ENCODE data around the gene MAP3K9. TPM values are rescaled to one million over a fixed set of nuclear protein-coding genes. Genes with fewer than 3 reads are reported as not detected.

Gene MAP3K9
- total RNA-seq, 1 donor from 2014 or later = 10.1 TPM

DNA sequence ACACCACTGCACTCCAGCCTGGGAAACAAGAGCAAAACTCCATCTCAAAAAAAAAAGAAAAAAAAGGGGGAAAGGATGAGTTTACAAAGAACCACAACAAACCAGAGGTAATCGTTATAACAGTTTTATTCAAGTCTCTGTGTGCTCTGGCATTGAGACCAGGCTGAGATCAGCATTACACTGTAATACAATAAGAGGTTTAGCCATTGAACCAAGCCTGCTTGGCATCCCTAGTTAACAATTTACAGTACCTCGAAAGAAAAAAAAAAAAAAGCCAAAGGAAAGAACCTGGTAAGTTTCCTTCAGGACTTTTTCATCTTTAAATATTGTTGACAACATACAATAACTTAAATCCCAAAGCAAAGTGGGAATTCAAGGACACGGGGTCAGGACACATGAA, 86.9 kb downstream of the MAP3K9 start:
- intact Hi-C loops (cut with micrococcal nuclease) = no loop called here

GRCh38 chr14:70721542-70721941, 87.8 kb downstream of the MAP3K9 start:
- TF ChIP-seq, protein P1, sequence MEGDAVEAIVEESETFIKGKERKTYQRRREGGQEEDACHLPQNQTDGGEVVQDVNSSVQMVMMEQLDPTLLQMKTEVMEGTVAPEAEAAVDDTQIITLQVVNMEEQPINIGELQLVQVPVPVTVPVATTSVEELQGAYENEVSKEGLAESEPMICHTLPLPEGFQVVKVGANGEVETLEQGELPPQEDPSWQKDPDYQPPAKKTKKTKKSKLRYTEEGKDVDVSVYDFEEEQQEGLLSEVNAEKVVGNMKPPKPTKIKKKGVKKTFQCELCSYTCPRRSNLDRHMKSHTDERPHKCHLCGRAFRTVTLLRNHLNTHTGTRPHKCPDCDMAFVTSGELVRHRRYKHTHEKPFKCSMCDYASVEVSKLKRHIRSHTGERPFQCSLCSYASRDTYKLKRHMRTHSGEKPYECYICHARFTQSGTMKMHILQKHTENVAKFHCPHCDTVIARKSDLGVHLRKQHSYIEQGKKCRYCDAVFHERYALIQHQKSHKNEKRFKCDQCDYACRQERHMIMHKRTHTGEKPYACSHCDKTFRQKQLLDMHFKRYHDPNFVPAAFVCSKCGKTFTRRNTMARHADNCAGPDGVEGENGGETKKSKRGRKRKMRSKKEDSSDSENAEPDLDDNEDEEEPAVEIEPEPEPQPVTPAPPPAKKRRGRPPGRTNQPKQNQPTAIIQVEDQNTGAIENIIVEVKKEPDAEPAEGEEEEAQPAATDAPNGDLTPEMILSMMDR (IDR thresholded peaks at IDR 0.05) = no peak
- Mint-ChIP-seq H3K9me3 (no peaks in the 10 kb centered on the region), H3K36me3 (ENCODE audit: low read depth) (no peaks in the 10 kb centered on the region), H3K27ac (no peak overlapping the region), H3K4me3 (no peak overlapping the region), H3K4me1 (peaks cover 4% of the 10 kb centered on the region), H3K27me3 (no peaks in the 10 kb centered on the region)
- DNase-seq (no peak), ATAC-seq (ENCODE audit: low read depth) (no peak)
- intact Hi-C loops (cut with micrococcal nuclease) = no loop called here
- POLR2A ChIA-PET = interaction anchor here (1.2 kb wide), 1 partner anchor 88 kb away, joined by 3 read pairs; the partner anchor contains the start of gene MAP3K9
- CTCF ChIA-PET = interaction anchor here (0.9 kb wide), 1 partner anchor 9 kb away, joined by 3 read pairs; no protein-coding TSS in a partner anchor

More for the DNA sequence above, 86.9 kb downstream of the MAP3K9 start:
- DNase-seq (no peak), ATAC-seq (ENCODE audit: low read depth) (no peak)
- no peaks in the 10 kb centered on the region for H3K9me3 Mint-ChIP-seq
- ChIA-PET POLR2A (no interaction called here), CTCF (interaction anchor here (0.8 to 0.9 kb wide), 2 partner anchors 9 to 96 kb away, joined by 3 read pairs; no protein-coding TSS in a partner anchor)
- H3K36me3 Mint-ChIP-seq (ENCODE audit: low read depth) = no peaks in the 10 kb centered on the region
- TF ChIP-seq, protein P1 (IDR thresholded peaks at IDR 0.05) = no peak
- H3K27me3 Mint-ChIP-seq = no peaks in the 10 kb centered on the region
- no peak overlapping the region for H3K4me3 Mint-ChIP-seq
- no peak overlapping the region for H3K27ac Mint-ChIP-seq
- H3K4me1 Mint-ChIP-seq = peaks cover 13% of the 10 kb centered on the region

- ChIA-PET POLR2A (no interaction called here), CTCF (interaction anchor here (2.2 kb wide), 1 partner anchor 99 kb away, joined by 6 read pairs; no protein-coding TSS in a partner anchor)
- ATAC-seq (ENCODE audit: low read depth) (no peak), DNase-seq (no peak)
- intact Hi-C loops (cut with micrococcal nuclease) = loop anchor here (10.0 kb wide), 1 partner anchor 304 kb away; the partner anchor contains the start of gene SYNJ2BP
- Mint-ChIP-seq H3K27me3 (no peaks in the 10 kb centered on the region), H3K27ac (no peak overlapping the region), H3K36me3 (ENCODE audit: low read depth) (no peaks in the 10 kb centered on the region), H3K4me1 (peaks cover 6% of the 10 kb centered on the region), H3K9me3 (no peaks in the 10 kb centered on the region), H3K4me3 (no peak overlapping the region)
- TF ChIP-seq, protein P1 (IDR thresholded peaks at IDR 0.05) = no peak
These were observed 90.8 kb downstream of the MAP3K9 start for GRCh38 chr14:70718383-70719118.

GRCh38 chr14:70716958-70717357, 92.4 kb downstream of the MAP3K9 start:
- H3K4me3 Mint-ChIP-seq = no peak overlapping the region
- ChIA-PET CTCF (interaction anchor here (9.9 kb wide), 1 partner anchor 94 kb away, joined by 124 read pairs; no protein-coding TSS in a partner anchor), POLR2A (no interaction called here)
- H3K27me3 Mint-ChIP-seq = no peaks in the 10 kb centered on the region
- intact Hi-C loops (cut with micrococcal nuclease) = loop anchor here (10.0 kb wide), 1 partner anchor 302 kb away; the partner anchor contains the start of gene SYNJ2BP
- DNase-seq = no peak
- no peak overlapping the region for H3K27ac Mint-ChIP-seq
- TF ChIP-seq, protein P1 (IDR thresholded peaks at IDR 0.05) = no peak
- H3K4me1 Mint-ChIP-seq = peaks cover 13% of the 10 kb centered on the region
- no peaks in the 10 kb centered on the region for H3K9me3 Mint-ChIP-seq
- H3K36me3 Mint-ChIP-seq (ENCODE audit: low read depth) = no peaks in the 10 kb centered on the region
- no peak for ATAC-seq (ENCODE audit: low read depth)

GRCh38 chr14:70716483-70716882, 92.8 kb downstream of the MAP3K9 start:
- CTCF ChIA-PET = interaction anchor here (1.5 to 9.9 kb wide), 2 partner anchors 10 to 94 kb away, joined by 5 to 124 read pairs; no protein-coding TSS in a partner anchor
- H3K27me3 Mint-ChIP-seq = no peaks in the 10 kb centered on the region
- intact Hi-C loops (cut with micrococcal nuclease) = loop anchor here (10.0 kb wide), 1 partner anchor 302 kb away; the partner anchor contains the start of gene SYNJ2BP

More at GRCh38 chr14:70716483-70716882, 92.8 kb downstream of the MAP3K9 start:
- Mint-ChIP-seq H3K9me3 (no peaks in the 10 kb centered on the region), H3K27ac (no peak overlapping the region), H3K4me1 (peaks cover 17% of the 10 kb centered on the region), H3K4me3 (no peak overlapping the region), H3K36me3 (ENCODE audit: low read depth) (no peaks in the 10 kb centered on the region)
- DNase-seq = no peak
- POLR2A ChIA-PET = interaction anchor here (0.6 kb wide), 1 partner anchor 74 kb away, joined by 3 read pairs; no protein-coding TSS in a partner anchor
- no peak for ATAC-seq (ENCODE audit: low read depth)
- TF ChIP-seq, protein P1 (IDR thresholded peaks at IDR 0.05) = no peak

Measured in activated B cell treated with CpG ODN at 0.5 μM for 24 hours (primary cell).